ENCODE measurements around the gene SPRR2A.

Gene SPRR2A

GRCh38 chr1:153057375-153057774 is at the start of gene SPRR2A:
Gene SPRR2A, minus strand, starts transcription at chr1:153057512. Its CDS starts 777 bp downstream, at chr1:153056735.
- TF ChIP-seq CREB1 (IDR thresholded peaks at IDR 0.05; ENCODE audit: low read depth) (no peak), REST (IDR thresholded peaks at IDR 0.05; ENCODE audit: low read depth) (no peak), NFIC (IDR thresholded peaks at IDR 0.05) (no peak), CEBPB (IDR thresholded peaks at IDR 0.05) (no peak), FOXM1 (IDR thresholded peaks at IDR 0.05; ENCODE audit: borderline replicate concordance, low read depth) (no peak), MAX (IDR thresholded peaks at IDR 0.05) (no peak), YY1 (IDR thresholded peaks at IDR 0.05; ENCODE audit: low read depth) (no peak), EGR1 (IDR thresholded peaks at IDR 0.05) (no peak), EP300 (IDR thresholded peaks at IDR 0.05; ENCODE audit: borderline replicate concordance) (no peak), TAF1 (IDR thresholded peaks at IDR 0.05; ENCODE audit: low read depth) (no peak), ZBTB7A (IDR thresholded peaks at IDR 0.05; ENCODE audit: low read depth) (no peak), USF1 (IDR thresholded peaks at IDR 0.05) (no peak), TEAD4 (IDR thresholded peaks at IDR 0.05) (no peak), RAD21 (IDR thresholded peaks at IDR 0.05; ENCODE audit: low read depth) (no peak)

- no peak for TF ChIP-seq CEBPB (IDR thresholded peaks at IDR 0.05)
These were observed 42.9 kb upstream of the SPRR2A start for GRCh38 chr1:153100245-153100644.

GRCh38 chr1:153099461-153100045 is 42.2 kb upstream of the SPRR2A start:
- TF ChIP-seq NFIC (IDR thresholded peaks at IDR 0.05) (no peak), CEBPB (IDR thresholded peaks at IDR 0.05) (no peak), REST (IDR thresholded peaks at IDR 0.05; ENCODE audit: low read depth) (no peak), EGR1 (IDR thresholded peaks at IDR 0.05) (no peak), TEAD4 (IDR thresholded peaks at IDR 0.05) (no peak)

- TF ChIP-seq TAF1 (IDR thresholded peaks at IDR 0.05; ENCODE audit: low read depth) (no peak), EGR1 (IDR thresholded peaks at IDR 0.05) (no peak), MAX (IDR thresholded peaks at IDR 0.05) (no peak), NFIC (IDR thresholded peaks at IDR 0.05) (no peak), CEBPB (IDR thresholded peaks at IDR 0.05) (no peak), USF1 (IDR thresholded peaks at IDR 0.05) (no peak), ZBTB7A (IDR thresholded peaks at IDR 0.05; ENCODE audit: low read depth) (no peak), TCF12 (IDR thresholded peaks at IDR 0.05; ENCODE audit: low read depth) (no peak), EP300 (IDR thresholded peaks at IDR 0.05; ENCODE audit: borderline replicate concordance) (no peak), CREB1 (IDR thresholded peaks at IDR 0.05; ENCODE audit: low read depth) (no peak), YY1 (IDR thresholded peaks at IDR 0.05; ENCODE audit: low read depth) (no peak)
These were observed 38.5 kb upstream of the SPRR2A start for GRCh38 chr1:153095764-153096163.

GRCh38 chr1:153094426-153094825 is 37.1 kb upstream of the SPRR2A start, which contains the start of gene SPRR2E:
Gene SPRR2E, minus strand, starts transcription at chr1:153094526. Its CDS starts 775 bp downstream, at chr1:153093751.
- TF ChIP-seq RAD21 (IDR thresholded peaks at IDR 0.05; ENCODE audit: low read depth) = no peak
- no peak for TF ChIP-seq CEBPB (IDR thresholded peaks at IDR 0.05)
- TF ChIP-seq TAF1 (IDR thresholded peaks at IDR 0.05; ENCODE audit: low read depth) = no peak
- TF ChIP-seq REST (IDR thresholded peaks at IDR 0.05; ENCODE audit: low read depth) = no peak
- TF ChIP-seq MAX (IDR thresholded peaks at IDR 0.05) = no peak
